WTC11 (cell line): ENCODE results near the gene KXD1. TPM values are rescaled to one million over a fixed set of nuclear protein-coding genes. Genes with fewer than 3 reads are reported as not detected.

Experiments
- ATAC-seq: fragments of 200-7000 bp; cut with Tn5 transposase; 2 replicates; pipeline ENCODE4 v1.10.0; 2021; ENCODE audit warnings: mild to moderate bottlenecking, moderate library complexity
- Bru-seq: library from RNA; stranded (reverse); fragments of 400-500 nt; gene quantifications from one replicate; lab custom pipeline; 2021; lab: Mats Ljungman, UMichigan
- CTCF ChIA-PET: fragments of 300-600 bp; sonication (Branson Sonifier 250); formaldehyde crosslinking; loops from one replicate; lab custom pipeline; 2021; ENCODE audit warnings: antibody characterized with exemption; lab: Charles Lee
- POLR2A ChIA-PET: fragments of 350-600 bp; sonication (Branson Sonifier 250); formaldehyde crosslinking; loops from one replicate; lab custom pipeline; 2021; ENCODE audit warnings: antibody characterized with exemption; lab: Charles Lee
- DNase-seq: peaks from one replicate; pipeline ENCODE4 v3.0.0; 2021; ENCODE audit warnings: low spot score
- H3K27ac Mint-ChIP-seq: 2 replicates; pipeline ENCODE4 v1.8.0; 2021; ENCODE audit warnings: mixed read lengths
- H3K27me3 Mint-ChIP-seq: 2 replicates; pipeline ENCODE4 v1.8.0; 2021; ENCODE audit warnings: low read depth, mild to moderate bottlenecking, moderate library complexity, mixed read lengths
- H3K36me3 Mint-ChIP-seq: 2 replicates; pipeline ENCODE4 v1.8.0; 2021; ENCODE audit warnings: mixed read lengths
- H3K4me1 Mint-ChIP-seq: 2 replicates; pipeline ENCODE4 v1.8.0; 2022; ENCODE audit warnings: mixed read lengths
- H3K4me3 Mint-ChIP-seq: 2 replicates; pipeline ENCODE4 v1.8.0; 2021; ENCODE audit warnings: mild to moderate bottlenecking, moderate library complexity, mixed read lengths
- H3K9me3 Mint-ChIP-seq: 2 replicates; pipeline ENCODE4 v1.8.0; 2021; ENCODE audit warnings: mixed read lengths
- E2F1 ChIP-seq: sonication (generic); formaldehyde crosslinking; IDR thresholded peaks from 2 replicates; pipeline ENCODE4 v1.8.0; 2022; ENCODE audit warnings: mild to moderate bottlenecking, missing genetic modification reagents
- E2F4 ChIP-seq: sonication (generic); formaldehyde crosslinking; IDR thresholded peaks from 2 replicates; pipeline ENCODE4 v1.8.1; 2022; ENCODE audit warnings: low read depth, mild to moderate bottlenecking, moderate library complexity, missing genetic modification reagents, borderline replicate concordance
- ELF4 ChIP-seq: sonication (generic); formaldehyde crosslinking; IDR thresholded peaks from 2 replicates; pipeline ENCODE4 v1.8.1; 2022; ENCODE audit warnings: low read depth, mild to moderate bottlenecking, moderate library complexity, missing genetic modification reagents
- ESRRA ChIP-seq: sonication (generic); formaldehyde crosslinking; IDR thresholded peaks from 2 replicates; pipeline ENCODE4 v1.8.1; 2022; ENCODE audit warnings: mild to moderate bottlenecking, missing genetic modification reagents, borderline replicate concordance
- FOXP4 ChIP-seq: sonication (generic); formaldehyde crosslinking; IDR thresholded peaks from 2 replicates; pipeline ENCODE4 v1.8.0; 2022; ENCODE audit warnings: mild to moderate bottlenecking, missing genetic modification reagents
- GABPB1 ChIP-seq: sonication (generic); formaldehyde crosslinking; IDR thresholded peaks from 2 replicates; pipeline ENCODE4 v1.8.1; 2023; ENCODE audit warnings: mild to moderate bottlenecking, missing genetic modification reagents
- JAZF1 ChIP-seq: fragments of 250-450 bp; sonication (Bioruptor Pico); IDR thresholded peaks from 2 replicates; pipeline ENCODE4 v1.9.0; 2021; ENCODE audit warnings: moderate library complexity, mild to moderate bottlenecking, inconsistent platforms
- MYBL2 ChIP-seq: sonication (generic); formaldehyde crosslinking; IDR thresholded peaks from 2 replicates; pipeline ENCODE4 v1.8.1; 2023; ENCODE audit warnings: mild to moderate bottlenecking, moderate library complexity, missing genetic modification reagents
- NR3C1 ChIP-seq: sonication (generic); formaldehyde crosslinking; conservative IDR thresholded peaks from 2 replicates; pipeline ENCODE4 v1.8.1; 2023; ENCODE audit warnings: low read depth, mild to moderate bottlenecking, missing genetic modification reagents
- STAT6 ChIP-seq: sonication (generic); formaldehyde crosslinking; conservative IDR thresholded peaks from 2 replicates; pipeline ENCODE4 v1.8.1; 2023; ENCODE audit warnings: mild to moderate bottlenecking, low read depth, missing genetic modification reagents, moderate library complexity
- TEAD1 ChIP-seq: sonication (generic); formaldehyde crosslinking; IDR thresholded peaks from 2 replicates; pipeline ENCODE4 v1.8.0; 2022; ENCODE audit warnings: mild to moderate bottlenecking, missing genetic modification reagents
- TP53 ChIP-seq: sonication (generic); formaldehyde crosslinking; IDR thresholded peaks from 2 replicates; pipeline ENCODE4 v1.8.1; 2023; ENCODE audit warnings: mild to moderate bottlenecking, missing genetic modification reagents
- USF2 ChIP-seq: sonication (generic); formaldehyde crosslinking; IDR thresholded peaks from 2 replicates; pipeline ENCODE4 v1.8.1; 2023; ENCODE audit warnings: mild to moderate bottlenecking, missing genetic modification reagents, moderate library complexity
- ZNF219 ChIP-seq: sonication (generic); formaldehyde crosslinking; IDR thresholded peaks from 2 replicates; pipeline ENCODE4 v1.8.0; 2023; ENCODE audit warnings: missing genetic modification reagents, mild to moderate bottlenecking, borderline replicate concordance
- ZNF423 ChIP-seq: fragments of 250-450 bp; sonication (Bioruptor Pico); IDR thresholded peaks from 2 replicates; pipeline ENCODE4 v2.1.2; 2022; ENCODE audit warnings: mild to moderate bottlenecking, moderate library complexity
- ZNF532 ChIP-seq: fragments of 250-450 bp; sonication (Bioruptor Pico); IDR thresholded peaks from 2 replicates; pipeline ENCODE4 v1.9.0; 2021; ENCODE audit warnings: mild to moderate bottlenecking, borderline replicate concordance
- ZNF671 ChIP-seq: fragments of 250-450 bp; sonication (Bioruptor Pico); IDR thresholded peaks from 2 replicates; pipeline ENCODE4 v1.8.0; 2021; ENCODE audit warnings: mild to moderate bottlenecking
- ZSCAN18 ChIP-seq: fragments of 250-450 bp; sonication (Bioruptor Pico); IDR thresholded peaks from 2 replicates; pipeline ENCODE4 v2.1.2; 2022; ENCODE audit warnings: mild to moderate bottlenecking, moderate library complexity
- long read RNA-seq, 3 experiments: library from RNA in 1 of 3; library from capped mRNA in 1 of 3; library from polyadenylated mRNA in 1 of 3; unstranded in 2 of 3; stranded (forward) in 1 of 3; transcript quantifications; one replicate each; pipeline ENCODE4 v2.0.0, GENCODE V29; 2021
- total RNA-seq: library from RNA; stranded (reverse); gene quantifications from 3 replicates; pipeline ENCODE4 v1.2.3, GENCODE V29; 2021

The KXD1 gene
- total RNA-seq (136 to 155 TPM (median 154 TPM) in 3 replicates), Bru-seq, nascent RNA (percentile 78 among the genes with signal in this experiment)
- long read RNA-seq, experiment 1, transcript KXD1-204 (6 exons, 1,095 nt) = minor isoform, 11 of 265 reads
- long read RNA-seq, experiment 1, transcript KXD1-201 (5 exons, 1,426 nt) = major isoform, 198 of 265 reads
- long read RNA-seq, experiment 1, partial matches to known transcripts = 3 of 265 reads
- long read RNA-seq, experiment 1, other reads (novel, unspliced or antisense) = 41 of 265 reads
- long read RNA-seq, experiment 2, transcript KXD1-216 (6 exons, 1,327 nt) = minor isoform, 7 of 261 reads
- long read RNA-seq, experiment 2, transcript KXD1-204 (6 exons, 1,095 nt) = minor isoform, 10 of 261 reads
- long read RNA-seq, experiment 2, transcript KXD1-205 (4 exons, 686 nt) = minor isoform, 17 of 261 reads
- long read RNA-seq, experiment 2, transcript KXD1-201 (5 exons, 1,426 nt) = major isoform, 176 of 261 reads
- long read RNA-seq, experiment 2, partial matches to known transcripts = 21 of 261 reads
- long read RNA-seq, experiment 2, other reads (novel, unspliced or antisense) = 28 of 261 reads
- long read RNA-seq, experiment 3, transcript KXD1-216 (6 exons, 1,327 nt) = minor isoform, 6 of 394 reads
- long read RNA-seq, experiment 3, transcript KXD1-204 (6 exons, 1,095 nt) = minor isoform, 19 of 394 reads
- long read RNA-seq, experiment 3, transcript KXD1-205 (4 exons, 686 nt) = minor isoform, 24 of 394 reads
- long read RNA-seq, experiment 3, transcript KXD1-201 (5 exons, 1,426 nt) = major isoform, 312 of 394 reads
- long read RNA-seq, experiment 3, partial matches to known transcripts = 1 of 394 reads
- long read RNA-seq, experiment 3, other reads (novel, unspliced or antisense) = 25 of 394 reads

- Mint-ChIP-seq H3K27me3 (no peaks in the 10 kb centered on the region), H3K36me3 (peaks cover 7% of the 10 kb centered on the region), H3K27ac (peak within 1 kb of the TSS; percentile 73), H3K4me3 (peak within 1 kb of the TSS; percentile 87), H3K4me1 (peaks cover 8% of the 10 kb centered on the region), H3K9me3 (no peaks in the 10 kb centered on the region)
- ChIA-PET CTCF (interaction anchor here (0.6 to 2.8 kb wide), 12 partner anchors 10 to 1296 kb away, joined by 3 to 15 read pairs (median 4); partner anchors contain the start of genes ELL, REX1BD and UBA52), POLR2A (interaction anchor here (1.1 to 2.7 kb wide), 4 partner anchors 13 to 32 kb away, joined by 3 to 11 read pairs (median 7); partner anchors contain the start of genes FKBP8 and UBA52)
- DNase-seq = peak; percentile 79
- ATAC-seq = peak; percentile 91
- no peak for TF ChIP-seq ZNF532 (CRISPR knock-in tag)
- TF ChIP-seq GABPB1 (CRISPR knock-in tag) = 0 out of 2 replicates have a peak, but pooled peaks have one; percentile 39
- peak; percentile 81; the same call in 1 of the 2 replicates for TF ChIP-seq MYBL2 (CRISPR knock-in tag)
- TF ChIP-seq TP53 (CRISPR knock-in tag) = no peak
- no peak for TF ChIP-seq E2F1 (CRISPR knock-in tag)
- no peak for TF ChIP-seq ZNF671 (CRISPR knock-in tag)
- no peak for TF ChIP-seq ESRRA
- TF ChIP-seq NR3C1 (CRISPR knock-in tag) = no peak
- TF ChIP-seq STAT6 (CRISPR knock-in tag) = no peak
- no peak for TF ChIP-seq E2F4 (CRISPR knock-in tag)
- peak; percentile 52; the same call in 1 of the 2 replicates for TF ChIP-seq TEAD1
- no peak for TF ChIP-seq ELF4 (CRISPR knock-in tag)
- TF ChIP-seq ZNF219 = peak; percentile 86; the same call in 1 of the 2 replicates
- no peak for TF ChIP-seq JAZF1 (CRISPR knock-in tag)
- TF ChIP-seq ZSCAN18 (CRISPR knock-in tag) = no peak
- peak; percentile 75; the same call in 1 of the 2 replicates for TF ChIP-seq FOXP4
- no peak for TF ChIP-seq ZNF423
- peak; percentile 44; the same call in 1 of the 2 replicates for TF ChIP-seq USF2 (CRISPR knock-in tag)
These were observed at the start of gene KXD1 for GRCh38 chr19:18557411-18558201. KXD1 (plus strand) TSS chr19:18557870; CDS start chr19:18562057, 4,187 bp downstream.
